H9 (cell line): ENCODE measurements around the gene GABRR2. TPM values are rescaled to one million over a fixed set of nuclear protein-coding genes. Genes with fewer than 3 reads are reported as not detected.

Source experiments
- DNase-seq: peaks from one replicate; pipeline ENCODE4 v3.0.0-alpha.2; 2017
- H2AFZ ChIP-seq: one replicate; pipeline ENCODE4 v1.6.1; 2013; ENCODE audit warnings: mild to moderate bottlenecking, low read length, control low read depth, moderate library complexity
- H2AK5ac ChIP-seq: 2 replicates; pipeline ENCODE4 v1.6.1; 2013; ENCODE audit warnings: low read length, control low read depth, mixed read lengths; ENCODE audit not compliant: insufficient read length
- H2BK120ac ChIP-seq: one replicate; pipeline ENCODE4 v1.6.1; 2013; ENCODE audit warnings: low read depth, mild to moderate bottlenecking, low read length, control low read depth, inconsistent platforms; ENCODE audit not compliant: poor library complexity, severe bottlenecking
- H2BK12ac ChIP-seq: 2 replicates; pipeline ENCODE4 v1.6.1; 2013; ENCODE audit warnings: low read length, control low read depth, mixed read lengths, low read depth; ENCODE audit not compliant: insufficient read length
- H2BK15ac ChIP-seq: 2 replicates; pipeline ENCODE4 v1.6.1; 2013; ENCODE audit warnings: low read depth, low read length, control low read depth
- H2BK20ac ChIP-seq: one replicate; pipeline ENCODE4 v1.6.1; 2013; ENCODE audit warnings: low read depth, mild to moderate bottlenecking, low read length, control low read depth, inconsistent platforms; ENCODE audit not compliant: poor library complexity, severe bottlenecking
- H2BK5ac ChIP-seq: 2 replicates; pipeline ENCODE4 v1.6.1; 2013; ENCODE audit warnings: low read length, control low read depth, mixed read lengths; ENCODE audit not compliant: insufficient read length
- H3K14ac ChIP-seq: 2 replicates; pipeline ENCODE4 v1.6.1; 2013; ENCODE audit warnings: low read length, control low read depth; ENCODE audit not compliant: insufficient read depth
- H3K18ac ChIP-seq: 2 replicates; pipeline ENCODE4 v1.6.1; 2013; ENCODE audit warnings: low read depth, mild to moderate bottlenecking, mixed read lengths, low read length, control low read depth; ENCODE audit not compliant: insufficient read length
- H3K23ac ChIP-seq: 2 replicates; pipeline ENCODE4 v1.6.1; 2013; ENCODE audit warnings: low read length, control low read depth, mixed read lengths, low read depth; ENCODE audit not compliant: insufficient read length
- H3K23me2 ChIP-seq: 2 replicates; pipeline ENCODE4 v1.6.1; 2013; ENCODE audit warnings: low read depth, mild to moderate bottlenecking, mixed read lengths, low read length, control low read depth; ENCODE audit not compliant: insufficient read length, poor library complexity, severe bottlenecking
- H3K27ac ChIP-seq: 2 replicates; pipeline ENCODE4 v1.5.1; 2013; ENCODE audit warnings: low read length, control low read depth, mixed read lengths, low read depth; ENCODE audit not compliant: insufficient read length
- H3K27me3 ChIP-seq: 2 replicates; pipeline ENCODE4 v1.6.1; 2013; ENCODE audit warnings: low read length, control low read depth, inconsistent platforms; ENCODE audit not compliant: insufficient read depth
- H3K4ac ChIP-seq: 2 replicates; pipeline ENCODE4 v1.6.1; 2013; ENCODE audit warnings: low read depth, mild to moderate bottlenecking, control low read depth, inconsistent platforms, low read length, moderate library complexity
- H3K4me1 ChIP-seq: 2 replicates; pipeline ENCODE4 v1.6.1; 2013; ENCODE audit warnings: low read length, control low read depth, inconsistent platforms; ENCODE audit not compliant: insufficient read depth
- H3K4me2 ChIP-seq: 2 replicates; pipeline ENCODE4 v1.6.1; 2013; ENCODE audit warnings: low read length, control low read depth, mixed read lengths; ENCODE audit not compliant: insufficient read length, insufficient read depth
- H3K56ac ChIP-seq: 2 replicates; pipeline ENCODE4 v1.6.1; 2013; ENCODE audit warnings: low read depth, mild to moderate bottlenecking, mixed read lengths, low read length, control low read depth; ENCODE audit not compliant: insufficient read length
- H3K79me1 ChIP-seq: 2 replicates; pipeline ENCODE4 v1.6.1; 2013; ENCODE audit warnings: low read depth, mild to moderate bottlenecking, moderate library complexity, low read length, control low read depth, inconsistent platforms; ENCODE audit not compliant: insufficient read depth, poor library complexity, severe bottlenecking
- H3K79me2 ChIP-seq: 2 replicates; pipeline ENCODE4 v1.6.1; 2013; ENCODE audit warnings: low read length, control low read depth, inconsistent platforms; ENCODE audit not compliant: insufficient read depth
- H3K9ac ChIP-seq: 2 replicates; pipeline ENCODE4 v1.6.1; 2013; ENCODE audit warnings: low read length, control low read depth, mixed read lengths; ENCODE audit not compliant: insufficient read length; ENCODE audit errors: extremely low read depth
- H3K9me3 ChIP-seq: one replicate; pipeline ENCODE4 v1.6.1; 2013; ENCODE audit warnings: low read depth, low read length, inconsistent platforms; ENCODE audit not compliant: control insufficient read depth
- H3T11ph ChIP-seq: one replicate; pipeline ENCODE4 v1.6.1; 2013; ENCODE audit warnings: mild to moderate bottlenecking, low read length, control low read depth, inconsistent platforms
- H4K20me1 ChIP-seq: one replicate; pipeline ENCODE4 v1.6.1; 2013; ENCODE audit not compliant: control insufficient read depth, insufficient read length, insufficient read depth
- H4K5ac ChIP-seq: 2 replicates; pipeline ENCODE4 v1.6.1; 2013; ENCODE audit warnings: low read depth, mild to moderate bottlenecking, mixed read lengths, low read length, control low read depth; ENCODE audit not compliant: insufficient read length
- H4K8ac ChIP-seq: replicated peaks from 2 replicates; pipeline ENCODE4 v1.6.1; 2013; ENCODE audit warnings: low read length, control low read depth, mixed read lengths, low read depth; ENCODE audit not compliant: insufficient read length
- H4K91ac ChIP-seq: 2 replicates; pipeline ENCODE4 v1.6.1; 2013; ENCODE audit warnings: low read depth, mild to moderate bottlenecking, moderate library complexity, mixed read lengths, low read length, control low read depth; ENCODE audit not compliant: insufficient read length
- H3K27ac Mint-ChIP-seq, 3 experiments: 2 replicates in 2 of 3; 3 replicates in 1 of 3; pipeline ENCODE4 v1.8.0; 2020 to 2021; ENCODE audit warnings: mixed read lengths in 3 of 3, mild to moderate bottlenecking in 1 of 3, moderate library complexity in 1 of 3
- H3K27me3 Mint-ChIP-seq: 2 replicates; pipeline ENCODE4 v1.8.0; 2021; ENCODE audit warnings: low read depth, mild to moderate bottlenecking, moderate library complexity, mixed read lengths
- H3K36me3 Mint-ChIP-seq, 3 experiments: 2 replicates in 2 of 3; 3 replicates in 1 of 3; pipeline ENCODE4 v1.8.0; 2020 to 2021; ENCODE audit warnings: low read depth in 3 of 3, mixed read lengths in 3 of 3; ENCODE audit not compliant: insufficient read depth in 1 of 3
- H3K4me1 Mint-ChIP-seq, 2 experiments: 2 replicates each; pipeline ENCODE4 v1.8.0; 2020; ENCODE audit warnings: mixed read lengths in 2 of 2
- H3K4me3 Mint-ChIP-seq, 2 experiments: 2 replicates in 1 of 2; 3 replicates in 1 of 2; pipeline ENCODE4 v1.8.0; 2020 to 2021; ENCODE audit warnings: mild to moderate bottlenecking in 2 of 2, mixed read lengths in 2 of 2, moderate library complexity in 1 of 2
- H3K9me3 Mint-ChIP-seq, 2 experiments: 2 replicates in 1 of 2; 3 replicates in 1 of 2; pipeline ENCODE4 v1.8.0; 2020; ENCODE audit warnings: mild to moderate bottlenecking in 2 of 2, mixed read lengths in 2 of 2, moderate library complexity in 1 of 2
- CTCF ChIP-seq: fragments of 200-600 bp; sonication (generic); conservative IDR thresholded peaks from 3 replicates; pipeline ENCODE4 v1.8.0; 2021; ENCODE audit warnings: antibody characterized with exemption, mild to moderate bottlenecking
- WGBS: extraction: QIAGEN DNeasy Blood & Tissue Kit; methylation state at CpG from one replicate; pipeline ENCODE4 v1.1.7; 2013; ENCODE audit warnings: missing lambda C conversion rate, low lambda C conversion rate, mixed read lengths; ENCODE audit not compliant: insufficient read length; ENCODE audit errors: extremely low coverage; 5-methylcytosine and 5-hydroxymethylcytosine counted together
- total RNA-seq: library from RNA; stranded (reverse); gene quantifications from 2 replicates; pipeline ENCODE4 v1.2.1, GENCODE V29; 2021

Gene GABRR2
- total RNA-seq, 1 experiment from 2014 or later, result not detected

GRCh38 chr6:89287351-89288028 lies 27.6 kb downstream of the GABRR2 start:
- peaks cover 16 to 21% of the 10 kb centered on the region in 2 experiments for H3K4me1 Mint-ChIP-seq
- no peak overlapping the region for H3K56ac ChIP-seq
- H3K23ac ChIP-seq, result no peak overlapping the region
- H3T11ph ChIP-seq, result no peak overlapping the region
- H3K27ac ChIP-seq, result no peak overlapping the region
- no peaks in the 10 kb centered on the region for H3K4me1 ChIP-seq
- H3K27ac Mint-ChIP-seq, result no peak overlapping the region
- H4K20me1 ChIP-seq, result no peaks in the 10 kb centered on the region
- H3K9me3 ChIP-seq, result no peaks in the 10 kb centered on the region
- no peak for DNase-seq
- H2BK15ac ChIP-seq, result no peak overlapping the region; the same call in 1 of the 2 replicates
- H2BK120ac ChIP-seq, result no peak overlapping the region
- peak overlapping the region; percentile 34; the same call in 1 of the 2 replicates for H3K14ac ChIP-seq
- no peaks in the 10 kb centered on the region; a peak in 1 of 7 replicates for H3K36me3 Mint-ChIP-seq
- H3K4ac ChIP-seq, result no peak overlapping the region
- no peaks in the 10 kb centered on the region for H3K27me3 Mint-ChIP-seq
- no peaks in the 10 kb centered on the region for H3K79me1 ChIP-seq
- no peak overlapping the region for H3K18ac ChIP-seq
- no peak overlapping the region for H3K9ac ChIP-seq
- H3K23me2 ChIP-seq, result no peaks in the 10 kb centered on the region
- H4K8ac ChIP-seq, result no peak overlapping the region
- no peak for TF ChIP-seq CTCF
- H2BK20ac ChIP-seq, result no peak overlapping the region
- H3K9me3 Mint-ChIP-seq, result no peaks in the 10 kb centered on the region; a peak in 1 of 5 replicates
- no peak overlapping the region for H4K5ac ChIP-seq
- H3K4me3 Mint-ChIP-seq, result no peak overlapping the region
- no peak overlapping the region for H3K4me2 ChIP-seq
- no peak overlapping the region for H4K91ac ChIP-seq
- no peaks in the 10 kb centered on the region for H3K27me3 ChIP-seq
- no peaks in the 10 kb centered on the region for H3K79me2 ChIP-seq
- no peak overlapping the region for H2AK5ac ChIP-seq
- no CpG with 5 or more reads among the region's 9 CpGs for WGBS
- no peak overlapping the region for H2BK5ac ChIP-seq
- H2AFZ ChIP-seq, result no peak overlapping the region
- no peak overlapping the region for H2BK12ac ChIP-seq
